ENCODE results near the gene LTA. TPM values are rescaled to one million over a fixed set of nuclear protein-coding genes. Genes with fewer than 3 reads are reported as not detected.

LTA gene
- total RNA-seq, 1 donor from 2014 or later: not detected

GRCh38 chr6:31578184-31579118, 6.4 kb downstream of the LTA start:
- DNase-seq (ENCODE audit: low read depth): peak; percentile 91
- no peak for TF ChIP-seq CTCF (conservative IDR thresholded peaks at IDR 0.05; ENCODE audit: low read depth, low read length)
- no peak overlapping the region for H3K4me3 ChIP-seq (ENCODE audit: low read depth, low read length)

GRCh38 chr6:31579119-31579505, 7.0 kb downstream of the LTA start:
- TF ChIP-seq CTCF (conservative IDR thresholded peaks at IDR 0.05; ENCODE audit: low read depth, low read length): no peak
- H3K4me3 ChIP-seq (ENCODE audit: low read depth, low read length): no peak overlapping the region
- no peak for DNase-seq (ENCODE audit: low read depth)

DNA sequence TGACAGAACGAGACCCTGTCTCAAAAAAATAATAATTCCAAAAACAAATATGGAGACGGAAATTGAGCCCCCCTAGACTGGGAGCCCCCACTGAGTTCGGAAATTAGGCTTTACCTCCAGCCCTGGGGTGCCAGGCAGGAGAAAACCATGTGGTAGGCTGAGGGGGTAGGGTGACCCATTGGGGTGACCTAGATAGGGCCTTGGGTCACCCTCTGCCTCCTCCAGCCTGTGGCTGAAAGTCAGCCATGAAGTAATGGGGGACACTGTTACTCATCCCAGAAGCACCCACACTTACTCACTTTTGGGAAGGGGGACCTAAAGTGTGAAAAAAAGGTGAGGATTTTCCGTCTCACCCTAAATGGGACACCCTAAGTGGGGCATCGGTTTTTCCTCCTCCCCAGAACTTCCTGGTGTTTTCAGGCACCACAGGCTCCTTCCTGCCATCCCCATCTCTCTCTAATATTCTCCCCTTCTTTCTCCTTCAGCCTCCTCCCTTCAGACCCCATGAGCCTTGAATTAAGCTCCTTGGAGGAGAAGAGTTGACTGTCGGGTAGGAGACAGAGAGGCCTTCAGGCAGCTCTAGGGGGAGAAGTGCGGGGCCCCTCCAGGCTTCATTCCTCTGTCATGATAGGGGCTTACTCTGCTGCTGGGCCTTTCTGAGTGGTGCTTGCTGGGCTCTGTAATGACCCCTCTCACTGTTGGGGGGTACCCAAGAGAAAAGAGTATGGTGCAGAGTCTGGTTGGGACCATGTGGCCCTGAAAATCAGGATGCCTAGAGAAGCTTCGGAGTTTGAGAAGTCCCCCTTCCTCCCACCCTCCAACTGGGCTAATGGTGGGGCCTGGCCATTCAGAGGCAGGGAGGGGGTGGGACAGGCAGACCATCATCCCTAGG, 7.7 kb downstream of the LTA start:
- no peak overlapping the region for H3K4me3 ChIP-seq (ENCODE audit: low read depth, low read length)
- no peak for TF ChIP-seq CTCF (conservative IDR thresholded peaks at IDR 0.05; ENCODE audit: low read depth, low read length)
- DNase-seq (ENCODE audit: low read depth): no peak

DNA sequence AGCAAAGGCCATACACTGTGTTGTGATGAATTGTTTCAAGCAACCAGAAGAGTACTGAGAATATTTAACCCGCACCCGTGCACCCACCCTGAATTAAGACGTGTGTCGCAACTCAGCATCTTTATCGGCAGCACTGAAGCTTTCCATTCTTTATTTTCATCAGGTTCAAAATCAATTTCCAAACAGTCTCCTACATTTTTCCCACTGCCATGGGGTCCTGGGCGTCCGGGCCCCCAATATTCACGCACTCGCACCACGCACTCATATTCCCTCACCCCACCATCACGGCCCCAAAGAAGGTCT, 8.3 kb downstream of the LTA start:
- DNase-seq (ENCODE audit: low read depth): no peak
- H3K4me3 ChIP-seq (ENCODE audit: low read depth, low read length): peak overlapping the region; percentile 98
- no peak for TF ChIP-seq CTCF (conservative IDR thresholded peaks at IDR 0.05; ENCODE audit: low read depth, low read length)

GRCh38 chr6:31580807-31581433, 8.8 kb downstream of the LTA start:
- H3K4me3 ChIP-seq (ENCODE audit: low read depth, low read length): peak overlapping the region; percentile 98
- no peak for DNase-seq (ENCODE audit: low read depth)
- TF ChIP-seq CTCF (conservative IDR thresholded peaks at IDR 0.05; ENCODE audit: low read depth, low read length): peak; percentile 79

GRCh38 chr6:31581434-31582229, 9.5 kb downstream of the LTA start:
- TF ChIP-seq CTCF (conservative IDR thresholded peaks at IDR 0.05; ENCODE audit: low read depth, low read length): no peak
- DNase-seq (ENCODE audit: low read depth): no peak
- peak overlapping the region; percentile 98 for H3K4me3 ChIP-seq (ENCODE audit: low read depth, low read length)

Measured in epithelial cell of proximal tubule (primary cell).